Spinal cord (tissue), 10 donors: ENCODE measurements around the gene STK32B. TPM values are rescaled to one million over a fixed set of nuclear protein-coding genes. Genes with fewer than 3 reads are reported as not detected.

Experiments
- DNase-seq, 6 donors: peaks; one replicate each; pipeline versions ENCODE4 v3.0.0 to v3.0.0-alpha.2; 2013 to 2015; ENCODE audit warnings: low spot score in 6 of 6, low read depth in 4 of 6
- H3K27ac ChIP-seq: one replicate; pipeline ENCODE4 v1.5.1; 2013; ENCODE audit warnings: low read depth, low read length, control low read depth
- H3K27me3 ChIP-seq: one replicate; pipeline ENCODE4 v1.6.1; 2013; ENCODE audit warnings: low read length; ENCODE audit not compliant: control insufficient read depth, insufficient read depth
- H3K36me3 ChIP-seq: one replicate; pipeline ENCODE4 v1.6.1; 2013; ENCODE audit warnings: low read length; ENCODE audit not compliant: control insufficient read depth, insufficient read depth
- H3K4me1 ChIP-seq: one replicate; pipeline ENCODE4 v1.6.1; 2013; ENCODE audit warnings: low read length; ENCODE audit not compliant: control insufficient read depth, insufficient read depth
- H3K4me3 ChIP-seq: one replicate; pipeline ENCODE4 v1.5.1; 2013; ENCODE audit warnings: low read depth, low read length, control low read depth
- H3K9me3 ChIP-seq: one replicate; pipeline ENCODE4 v1.6.1; 2013; ENCODE audit warnings: low read length; ENCODE audit not compliant: control insufficient read depth, insufficient read depth
- WGBS: methylation state at CpG from one replicate; pipeline ENCODE4 v1.1.5; 2013; ENCODE audit warnings: missing lambda C conversion rate; ENCODE audit not compliant: insufficient coverage; 5-methylcytosine and 5-hydroxymethylcytosine counted together
- polyA plus RNA-seq, 2 donors: library from polyadenylated mRNA; unstranded; fragments of 120-200 nt; gene quantifications; one replicate each; pipeline ENCODE4 v1.2.1, GENCODE V29; 2013; ENCODE audit not compliant: insufficient read length in 2 of 2
- total RNA-seq, 2 donors: library from RNA; depleted of rRNA in 1 of 2; stranded (reverse); fragments of 120-200 nt in 1 of 2; fragments of >200 nt in 1 of 2; gene quantifications; one replicate each; pipeline versions ENCODE4 v1.2.3 to v1.2.4, GENCODE V29; 2013 to 2014
- donor health status: healthy.

STK32B gene
- total and polyA plus RNA-seq, 4 donors: 7.0 to 25.6 (median 19.0) TPM

DNA sequence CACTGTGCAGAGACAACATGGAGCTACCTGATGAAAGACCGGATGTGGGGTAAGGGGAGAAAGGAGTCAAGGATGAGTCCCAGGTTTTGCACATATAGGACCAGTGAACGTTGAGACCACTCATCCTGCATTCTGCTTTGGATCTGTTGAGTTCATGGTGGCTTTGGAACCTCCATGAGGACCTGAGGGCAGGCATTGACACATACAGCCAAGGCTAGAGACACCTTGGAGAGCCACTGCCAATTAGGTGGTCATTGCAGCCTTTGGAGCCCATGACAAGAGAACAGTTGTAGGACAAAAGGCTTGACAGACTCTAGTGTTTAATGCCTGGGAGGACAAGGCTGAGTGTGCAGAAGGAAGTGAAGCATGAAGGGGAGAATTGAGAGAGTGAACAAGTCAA, 87.9 kb downstream of the STK32B start:
- 88% methylated on average over 2 of the region's 2 CpGs for WGBS
- Histone ChIP-seq H3K36me3 (no peaks in the 10 kb centered on the region), H3K4me1 (no peaks in the 10 kb centered on the region), H3K27ac (no peak overlapping the region), H3K9me3 (no peaks in the 10 kb centered on the region), H3K27me3 (no peaks in the 10 kb centered on the region), H3K4me3 (no peak overlapping the region)
- no peak for DNase-seq

DNA sequence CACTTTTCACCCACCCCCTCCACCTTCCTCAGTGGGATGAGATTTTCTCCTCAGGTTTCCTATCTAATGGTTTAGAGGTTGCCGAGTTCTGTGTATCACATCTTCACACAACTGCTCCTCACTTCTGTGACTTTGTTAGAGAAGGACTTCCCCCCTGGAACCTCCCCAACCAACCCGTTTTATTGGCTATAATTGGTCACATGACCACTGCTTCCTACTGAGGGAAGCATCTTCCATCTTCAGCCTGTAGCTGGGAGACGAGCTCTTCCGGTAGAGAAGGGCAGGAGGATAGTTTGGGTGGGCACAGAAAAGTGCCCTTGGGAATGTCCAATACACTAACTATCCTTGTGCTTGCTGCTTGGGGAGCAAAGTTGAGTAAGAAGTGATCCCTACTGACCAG, 90.5 kb downstream of the STK32B start:
- no peaks in the 10 kb centered on the region for H3K9me3 ChIP-seq
- WGBS: no CpG with 5 or more reads among the region's 4 CpGs
- H3K27me3 ChIP-seq: no peaks in the 10 kb centered on the region
- no peaks in the 10 kb centered on the region for H3K4me1 ChIP-seq
- H3K4me3 ChIP-seq: no peak overlapping the region
- DNase-seq: no peak
- no peaks in the 10 kb centered on the region for H3K36me3 ChIP-seq
- H3K27ac ChIP-seq: no peak overlapping the region

DNA sequence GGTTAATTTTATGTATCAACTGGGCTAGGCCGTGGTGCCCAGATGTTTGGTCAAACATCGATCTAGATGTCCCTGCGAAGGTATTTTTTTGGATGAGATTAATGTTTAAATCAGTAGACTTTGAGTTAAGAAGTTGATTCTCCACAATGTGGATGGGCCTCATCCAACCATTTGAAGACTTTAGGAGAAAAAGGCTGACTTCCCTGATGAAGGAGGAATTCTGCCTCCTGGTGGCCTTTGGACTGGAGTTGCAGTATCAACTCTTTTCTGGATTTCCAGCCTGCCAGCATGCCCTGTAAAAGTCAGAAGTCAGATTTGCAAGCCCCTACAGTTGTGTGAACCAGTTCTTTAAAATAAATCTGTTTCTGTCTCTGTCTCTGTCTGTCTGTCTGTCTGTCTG, 91.4 kb downstream of the STK32B start:
- H3K27me3 ChIP-seq: no peaks in the 10 kb centered on the region
- H3K36me3 ChIP-seq: no peaks in the 10 kb centered on the region
- H3K9me3 ChIP-seq: no peaks in the 10 kb centered on the region
- no peaks in the 10 kb centered on the region for H3K4me1 ChIP-seq
- no peak overlapping the region for H3K27ac ChIP-seq
- no peak overlapping the region for H3K4me3 ChIP-seq
- DNase-seq: peak in 2 of 6 donors; percentile 23 to 43
- 83% methylated on average over 3 of the region's 3 CpGs for WGBS

DNA sequence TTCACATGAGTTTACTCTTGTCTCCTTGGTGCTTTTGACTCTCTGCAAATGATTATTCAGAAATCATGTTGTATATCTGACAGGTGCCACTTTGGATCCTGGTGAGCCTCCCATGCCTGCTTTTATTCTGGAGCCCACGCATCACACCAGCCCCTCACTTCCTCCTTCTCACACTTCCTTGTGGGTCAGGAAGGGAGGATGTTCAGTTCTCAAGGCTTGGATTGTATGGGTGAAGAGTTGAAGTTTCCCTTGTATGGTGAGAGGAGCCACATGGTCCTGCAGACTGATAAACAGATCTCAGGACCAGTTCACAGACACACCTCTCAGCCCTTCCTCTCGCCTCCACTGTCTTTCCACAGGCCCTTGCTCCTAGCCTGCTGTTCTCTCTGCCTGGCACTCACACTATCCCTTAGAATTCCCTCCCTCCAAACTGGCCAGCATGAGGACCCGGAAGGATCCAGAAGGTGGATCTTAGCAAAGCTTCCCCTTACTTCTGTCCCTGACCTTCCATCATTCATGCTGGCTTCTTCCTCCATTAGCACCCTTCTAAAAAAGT, 92.1 kb downstream of the STK32B start:
- 94% methylated on average over 2 of the region's 3 CpGs for WGBS
- no peak overlapping the region for H3K27ac ChIP-seq
- no peak for DNase-seq
- H3K27me3 ChIP-seq: no peaks in the 10 kb centered on the region
- H3K9me3 ChIP-seq: no peaks in the 10 kb centered on the region
- H3K4me1 ChIP-seq: no peaks in the 10 kb centered on the region
- no peak overlapping the region for H3K4me3 ChIP-seq
- no peaks in the 10 kb centered on the region for H3K36me3 ChIP-seq

DNA sequence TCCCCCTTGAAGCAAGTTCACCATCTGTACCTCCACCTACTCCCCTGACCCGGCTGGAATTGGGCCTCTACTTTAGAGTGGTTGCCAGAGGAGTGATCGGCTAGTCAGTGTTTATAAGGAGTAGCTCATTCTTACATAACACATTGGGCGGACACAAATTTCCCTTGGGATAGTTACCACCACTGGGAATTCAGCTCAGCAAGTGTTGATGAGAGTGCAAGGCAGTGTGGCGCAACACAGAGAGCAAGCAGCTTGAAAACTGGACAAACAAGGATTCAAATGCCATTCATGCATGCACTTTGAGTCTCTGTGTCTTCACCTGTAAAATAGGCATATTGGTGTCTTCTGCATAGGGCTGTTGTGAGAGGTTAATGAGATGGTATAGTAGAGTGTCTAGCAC, 92.7 kb downstream of the STK32B start:
- no peaks in the 10 kb centered on the region for H3K4me1 ChIP-seq
- H3K4me3 ChIP-seq: no peak overlapping the region
- no peaks in the 10 kb centered on the region for H3K9me3 ChIP-seq
- no peaks in the 10 kb centered on the region for H3K27me3 ChIP-seq
- 85% methylated on average over 1 of the region's 4 CpGs for WGBS
- no peak for DNase-seq
- H3K36me3 ChIP-seq: no peaks in the 10 kb centered on the region
- no peak overlapping the region for H3K27ac ChIP-seq

DNA sequence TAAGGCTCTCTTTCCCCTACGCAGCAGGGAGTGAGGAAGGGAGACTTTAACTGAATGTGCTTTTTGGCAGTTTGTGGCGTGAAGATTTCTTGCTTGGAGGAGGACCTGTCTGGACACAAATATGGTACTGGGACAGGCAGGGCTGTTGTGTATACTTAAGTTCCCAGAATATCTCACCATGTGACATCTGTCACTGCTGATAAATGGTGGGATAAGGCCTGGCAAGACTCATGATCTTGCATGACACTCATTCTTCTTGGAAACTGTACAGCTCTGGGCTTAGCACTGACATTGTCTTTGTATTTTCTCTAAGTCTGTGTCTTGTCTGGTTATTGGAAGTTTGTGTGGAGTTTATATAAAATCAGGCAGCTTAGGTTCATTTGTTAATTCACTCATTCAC, 93.1 kb downstream of the STK32B start:
- Histone ChIP-seq H3K27me3 (no peaks in the 10 kb centered on the region), H3K4me3 (no peak overlapping the region), H3K4me1 (no peaks in the 10 kb centered on the region), H3K27ac (no peak overlapping the region), H3K36me3 (no peaks in the 10 kb centered on the region), H3K9me3 (no peaks in the 10 kb centered on the region)
- no CpG with 5 or more reads among the region's 2 CpGs for WGBS
- DNase-seq: peak in 1 of 6 donors; percentile 44

DNA sequence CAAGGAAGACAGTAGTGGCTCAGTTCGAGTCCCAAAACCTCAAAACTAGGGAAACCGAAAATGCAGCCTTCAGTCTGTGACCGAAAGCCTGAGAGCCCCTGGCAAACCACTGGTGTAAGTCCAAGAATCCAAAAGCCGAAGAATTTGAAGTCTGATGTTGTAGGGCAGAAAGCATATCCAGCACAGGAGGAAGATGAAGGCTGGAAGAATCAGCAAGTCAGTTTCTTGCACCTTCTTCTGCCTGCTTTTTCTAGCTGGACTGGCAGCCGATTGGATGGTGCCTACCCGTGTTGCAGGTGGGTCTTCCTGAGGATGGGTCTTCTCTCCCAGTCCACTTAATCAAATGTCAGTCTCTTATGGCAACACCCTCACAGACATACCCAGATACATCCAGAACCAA, 95.0 kb downstream of the STK32B start:
- no peak overlapping the region for H3K4me3 ChIP-seq
- 90% methylated on average over 6 of the region's 6 CpGs for WGBS

DNA sequence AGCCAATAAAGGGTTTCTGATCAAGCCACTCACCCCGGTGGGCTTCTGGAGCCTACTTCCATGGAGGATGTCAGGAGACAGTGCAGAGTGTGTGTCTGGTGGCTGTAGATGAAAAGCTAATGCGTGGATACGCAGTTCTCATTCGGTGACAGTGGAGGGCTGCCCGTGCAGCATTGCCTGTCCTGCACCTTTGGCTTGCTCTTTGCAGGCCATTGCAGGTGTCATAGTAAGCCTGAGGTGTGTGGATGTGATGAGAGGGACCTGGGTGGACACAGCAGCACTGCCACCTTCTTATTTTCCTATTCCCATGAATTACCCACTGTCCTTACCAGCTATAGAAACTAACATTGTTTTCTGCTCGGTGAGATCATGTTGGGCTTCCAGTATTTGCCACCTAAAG, 101.2 kb downstream of the STK32B start:
- DNase-seq: no peak
- H3K4me3 ChIP-seq: no peak overlapping the region
- H3K36me3 ChIP-seq: no peaks in the 10 kb centered on the region
- 89% methylated on average over 5 of the region's 6 CpGs for WGBS
- H3K27ac ChIP-seq: no peak overlapping the region
- no peaks in the 10 kb centered on the region for H3K27me3 ChIP-seq
- no peaks in the 10 kb centered on the region for H3K4me1 ChIP-seq
- H3K9me3 ChIP-seq: no peaks in the 10 kb centered on the region

More for the DNA sequence above, 95.0 kb downstream of the STK32B start:
- H3K9me3 ChIP-seq: no peaks in the 10 kb centered on the region
- H3K27me3 ChIP-seq: no peaks in the 10 kb centered on the region
- H3K27ac ChIP-seq: no peak overlapping the region
- H3K4me1 ChIP-seq: no peaks in the 10 kb centered on the region
- H3K36me3 ChIP-seq: no peaks in the 10 kb centered on the region
- DNase-seq: no peak

DNA sequence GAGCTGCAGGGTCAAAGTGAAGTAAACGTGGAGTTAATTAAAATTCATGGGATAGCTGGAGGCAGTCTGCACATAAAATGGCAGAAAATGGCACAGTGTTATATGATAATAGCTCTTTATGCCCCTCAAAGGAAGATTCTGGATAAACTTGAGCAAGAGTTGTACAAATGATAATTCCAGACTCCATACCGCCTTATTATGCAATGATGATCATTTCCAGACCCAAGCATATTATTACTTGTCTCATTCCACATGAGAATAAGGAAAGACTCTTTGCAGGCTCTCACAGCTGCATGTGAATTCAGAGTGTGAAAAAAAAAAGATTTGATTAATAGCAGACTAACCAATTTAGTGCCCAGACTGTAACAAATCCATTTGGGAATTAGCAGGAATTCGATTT, 105.4 kb downstream of the STK32B start:
- 54% methylated on average over 2 of the region's 3 CpGs for WGBS
- Histone ChIP-seq H3K9me3 (no peaks in the 10 kb centered on the region), H3K4me3 (no peak overlapping the region), H3K4me1 (no peaks in the 10 kb centered on the region), H3K27ac (no peak overlapping the region), H3K27me3 (no peaks in the 10 kb centered on the region), H3K36me3 (no peaks in the 10 kb centered on the region)
- DNase-seq: peak in 1 of 6 donors; percentile 22

DNA sequence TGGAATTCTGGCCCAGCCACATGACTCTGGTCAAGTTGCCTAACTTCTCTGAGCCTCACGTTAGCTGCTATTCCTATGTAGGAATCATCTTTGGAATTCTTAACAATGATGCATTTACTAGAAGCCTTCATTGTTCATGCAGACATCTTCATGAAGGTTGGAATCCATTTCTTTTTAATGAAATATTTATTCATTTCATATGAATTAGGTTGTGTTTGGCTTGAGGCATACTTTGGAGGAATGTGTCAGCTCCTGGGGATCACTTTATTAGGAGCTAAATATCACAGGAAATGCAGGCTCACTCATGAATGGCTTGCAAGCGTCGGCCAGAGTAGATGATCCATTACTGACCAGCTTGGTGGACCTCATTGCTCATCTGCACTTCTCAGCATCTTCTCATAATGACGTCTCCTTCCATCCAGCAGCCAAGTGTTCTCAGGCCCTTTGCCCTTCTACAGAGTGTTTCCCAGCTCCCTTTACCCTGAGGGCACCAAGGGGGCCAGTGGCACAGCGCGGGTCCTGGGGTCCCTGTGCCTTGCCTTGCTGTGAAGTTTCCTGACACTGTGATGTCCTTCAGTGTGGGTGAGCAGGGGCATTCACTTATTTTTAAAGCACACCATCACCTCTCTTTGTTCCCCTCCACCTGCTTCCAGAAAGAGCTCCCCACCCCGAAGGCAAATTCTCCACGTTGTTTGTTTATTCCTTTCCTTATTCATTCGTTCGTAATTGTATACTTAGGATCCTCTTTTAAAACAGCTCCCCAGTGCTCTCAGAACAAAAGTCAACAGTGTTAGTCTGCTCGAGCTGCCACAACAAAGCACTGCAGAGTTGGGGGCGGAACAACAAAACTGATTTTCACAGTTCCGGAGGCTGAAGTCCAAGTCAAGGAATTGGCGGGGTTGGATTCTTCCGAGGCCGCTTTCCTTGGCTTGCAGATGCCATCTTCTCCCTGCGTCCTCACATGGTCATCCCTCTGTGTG, 106.8 kb downstream of the STK32B start:
- H3K4me1 ChIP-seq: no peaks in the 10 kb centered on the region
- peak in 1 of 6 donors; percentile 30 for DNase-seq
- 53% methylated on average over 15 of the region's 17 CpGs for WGBS
- H3K4me3 ChIP-seq: no peak overlapping the region
- no peaks in the 10 kb centered on the region for H3K9me3 ChIP-seq
- no peak overlapping the region for H3K27ac ChIP-seq
- no peaks in the 10 kb centered on the region for H3K27me3 ChIP-seq
- no peaks in the 10 kb centered on the region for H3K36me3 ChIP-seq
